HepG2 (cell line): ENCODE data around the gene PPP2R5C. TPM values are rescaled to one million over a fixed set of nuclear protein-coding genes. Genes with fewer than 3 reads are reported as not detected.
A peak's percentile ranks its signal among the peaks of the same experiment; 100 is the strongest.

ENCODE experiments used
- BCL6 ChIP-seq: IDR thresholded peaks from 2 replicates; pipeline ENCODE4 v1.6.1; 2016; ENCODE audit warnings: missing genetic modification reagents, missing compliant biosample characterization
- DNMT1 ChIP-seq: sonication (generic); formaldehyde crosslinking; IDR thresholded peaks from 2 replicates; pipeline ENCODE4 v1.5.1; 2020; ENCODE audit warnings: mild to moderate bottlenecking, missing genetic modification reagents
- HIVEP1 ChIP-seq: sonication (generic); formaldehyde crosslinking; IDR thresholded peaks from 2 replicates; pipeline ENCODE4 v1.4.0; 2020; ENCODE audit warnings: mild to moderate bottlenecking, missing genetic modification reagents
- HOXA5 ChIP-seq: sonication (generic); formaldehyde crosslinking; IDR thresholded peaks from 2 replicates; pipeline ENCODE4 v1.4.0; 2020; ENCODE audit warnings: missing genetic modification reagents
- MEIS2 ChIP-seq: sonication (generic); formaldehyde crosslinking; IDR thresholded peaks from 2 replicates; pipeline ENCODE4 v1.9.0; 2021; ENCODE audit warnings: mild to moderate bottlenecking, missing genetic modification reagents
- MXD1 ChIP-seq: sonication (generic); formaldehyde crosslinking; IDR thresholded peaks from 2 replicates; pipeline ENCODE4 v1.4.0; 2020; ENCODE audit warnings: mild to moderate bottlenecking, missing genetic modification reagents
- NFKB2 ChIP-seq: sonication (generic); formaldehyde crosslinking; IDR thresholded peaks from 2 replicates; pipeline ENCODE4 v1.4.0; 2020; ENCODE audit warnings: missing genetic modification reagents, borderline replicate concordance
- NFRKB ChIP-seq: fragments of 450-650 bp; IDR thresholded peaks from 2 replicates; pipeline ENCODE4 v1.6.1; 2017
- NR3C1 ChIP-seq: sonication (generic); formaldehyde crosslinking; IDR thresholded peaks from 2 replicates; pipeline ENCODE4 v1.4.0; 2020; ENCODE audit warnings: missing genetic modification reagents
- POLR2G ChIP-seq: fragments of 200-400 bp; formaldehyde crosslinking; IDR thresholded peaks from 2 replicates; pipeline ENCODE4 v1.6.1; 2018; ENCODE audit warnings: mild to moderate bottlenecking, low read depth, low read length, moderate library complexity
- SNAPC2 ChIP-seq: sonication (generic); formaldehyde crosslinking; IDR thresholded peaks from 2 replicates; pipeline ENCODE4 v1.8.1; 2022; ENCODE audit warnings: mild to moderate bottlenecking, missing genetic modification reagents
- SOX6 ChIP-seq, 2 experiments: fragments of 450-650 bp in 1 of 2; sonication (generic) in 1 of 2; formaldehyde crosslinking in 1 of 2; IDR thresholded peaks; 2 replicates each; pipeline versions ENCODE4 v1.4.0 to v1.6.1; 2017 to 2020; ENCODE audit warnings: antibody characterized with exemption in 1 of 2, mild to moderate bottlenecking in 1 of 2, missing genetic modification reagents in 1 of 2
- TMF1 ChIP-seq: sonication (generic); formaldehyde crosslinking; IDR thresholded peaks from 2 replicates; pipeline ENCODE4 v1.8.1; 2022; ENCODE audit warnings: low read depth, missing genetic modification reagents
- ZMAT3 ChIP-seq: sonication (generic); formaldehyde crosslinking; conservative IDR thresholded peaks from 2 replicates; pipeline ENCODE4 v1.7.0; 2021; ENCODE audit warnings: missing genetic modification reagents
- ZNF18 ChIP-seq: sonication (generic); formaldehyde crosslinking; IDR thresholded peaks from 2 replicates; pipeline ENCODE4 v1.8.0; 2022; ENCODE audit warnings: mild to moderate bottlenecking, missing genetic modification reagents; ENCODE audit not compliant: insufficient replicate concordance
- ZNF224 ChIP-seq: sonication (generic); formaldehyde crosslinking; IDR thresholded peaks from 2 replicates; pipeline ENCODE4 v1.5.0; 2020; ENCODE audit warnings: mild to moderate bottlenecking, missing genetic modification reagents
- ZNF264 ChIP-seq: sonication (generic); formaldehyde crosslinking; IDR thresholded peaks from 2 replicates; pipeline ENCODE4 v1.4.0; 2020; ENCODE audit warnings: missing genetic modification reagents
- ZNF451 ChIP-seq: sonication (generic); formaldehyde crosslinking; IDR thresholded peaks from 2 replicates; pipeline ENCODE4 v1.5.0; 2020; ENCODE audit warnings: mild to moderate bottlenecking, missing genetic modification reagents
- ZNF510 ChIP-seq: sonication (generic); formaldehyde crosslinking; IDR thresholded peaks from 2 replicates; pipeline ENCODE4 v1.4.0; 2020; ENCODE audit warnings: low read depth, mild to moderate bottlenecking, missing genetic modification reagents
- ZNF589 ChIP-seq: sonication (generic); formaldehyde crosslinking; conservative IDR thresholded peaks from 2 replicates; pipeline ENCODE4 v1.8.0; 2022; ENCODE audit warnings: mild to moderate bottlenecking, moderate library complexity, missing genetic modification reagents
- ZNF670 ChIP-seq: sonication (generic); formaldehyde crosslinking; IDR thresholded peaks from 2 replicates; pipeline ENCODE4 v1.8.0; 2022; ENCODE audit warnings: mild to moderate bottlenecking, missing genetic modification reagents, borderline replicate concordance
- ZNF709 ChIP-seq: sonication (generic); formaldehyde crosslinking; IDR thresholded peaks from 2 replicates; pipeline ENCODE4 v1.5.0; 2020; ENCODE audit warnings: mild to moderate bottlenecking, missing genetic modification reagents
- ZNF891 ChIP-seq: sonication (generic); formaldehyde crosslinking; IDR thresholded peaks from 2 replicates; pipeline ENCODE4 v1.5.0; 2020; ENCODE audit warnings: mild to moderate bottlenecking, missing genetic modification reagents
- ZSCAN31 ChIP-seq: sonication (generic); formaldehyde crosslinking; IDR thresholded peaks from 2 replicates; pipeline ENCODE4 v1.5.0; 2020; ENCODE audit warnings: low read depth, mild to moderate bottlenecking, missing genetic modification reagents
- polyA plus RNA-seq, 8 experiments: library from polyadenylated mRNA; depleted of rRNA in 3 of 8; stranded (reverse) in 7 of 8; unstranded in 1 of 8; fragments of >200 nt; fragmentation: Illumina TruSeq in 4 of 8; extraction: Trizol in 4 of 8; gene quantifications; 2 replicates each; pipeline versions ENCODE4 v1.2.1 to v1.2.3, GENCODE V29; 2011 to 2016; ENCODE audit warnings: low read depth in 4 of 8, missing spikeins in 1 of 8, mixed read lengths in 1 of 8; ENCODE audit not compliant: insufficient read depth in 1 of 8
- total RNA-seq, 5 experiments: library from RNA; depleted of rRNA; stranded (reverse); fragments of >200 nt; fragmentation: Illumina TruSeq; extraction: Trizol; gene quantifications; 2 replicates each; pipeline ENCODE4 v1.2.3, GENCODE V29; 2016; ENCODE audit warnings: low read depth in 1 of 5
- TF ChIP-seq, protein P1 (sequence below): sonication (generic); formaldehyde crosslinking; IDR thresholded peaks from 2 replicates; pipeline ENCODE4 v1.4.0; 2020; ENCODE audit warnings: missing genetic modification reagents
- TF ChIP-seq, protein P2 (sequence below): IDR thresholded peaks from 2 replicates; pipeline ENCODE4 v1.6.1; 2016; ENCODE audit warnings: missing compliant biosample characterization, missing genetic modification reagents, borderline replicate concordance

The PPP2R5C gene
- total and polyA plus RNA-seq, 2 of the 13 experiments (the other 11 are each of a cell fraction or from before 2014, with no cell fraction given), result 74.3 to 78.5 TPM

DNA sequence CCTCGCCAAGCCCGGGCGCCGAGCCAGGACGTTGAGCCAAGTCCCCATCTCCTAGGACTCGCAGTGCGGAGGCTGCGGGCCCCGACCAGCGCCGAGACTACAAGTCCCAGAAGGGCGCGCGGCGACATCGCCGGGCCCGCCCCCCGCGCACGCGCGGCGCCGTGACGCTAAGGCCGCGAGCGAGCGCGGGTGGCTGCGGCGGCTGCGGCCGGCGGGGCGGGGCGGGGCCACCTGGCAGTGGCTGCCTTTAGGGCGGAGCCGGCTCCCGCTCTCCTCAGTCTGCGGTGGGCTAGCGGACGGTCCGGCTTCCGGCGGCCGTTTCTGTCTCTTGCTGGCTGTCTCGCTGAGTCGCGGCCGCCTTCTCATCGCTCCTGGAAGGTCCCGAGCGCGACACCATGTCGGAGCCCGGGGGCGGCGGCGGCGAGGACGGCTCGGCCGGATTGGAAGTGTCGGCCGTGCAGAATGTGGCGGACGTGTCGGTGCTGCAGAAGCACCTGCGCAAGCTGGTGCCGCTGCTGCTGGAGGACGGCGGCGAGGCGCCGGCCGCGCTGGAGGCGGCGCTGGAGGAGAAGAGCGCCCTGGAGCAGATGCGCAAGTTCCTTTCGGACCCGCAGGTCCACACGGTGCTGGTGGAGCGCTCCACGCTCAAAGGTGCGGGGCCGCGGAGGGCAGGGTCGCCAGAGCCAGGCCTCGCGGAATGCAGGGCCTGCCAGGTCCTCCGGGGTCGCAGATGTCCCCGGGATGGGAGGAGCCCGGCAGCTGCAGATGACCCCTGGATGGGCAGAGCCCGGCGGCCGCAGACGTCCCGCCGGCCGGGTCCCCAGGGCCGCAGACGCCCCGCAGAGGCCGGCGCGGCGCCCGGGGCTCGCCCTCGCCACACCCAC lies 203.0 kb downstream of the PPP2R5C start, which contains the start of gene DYNC1H1 (continued):
- TF ChIP-seq ZNF510 (CRISPR knock-in tag), result peak; percentile 37; the same call in 1 of the 2 replicates
- TF ChIP-seq NFKB2 (CRISPR knock-in tag), result peak; percentile 85
- peak; percentile 78; the same call in 1 of the 2 replicates for TF ChIP-seq HOXA5
- TF ChIP-seq MEIS2 (CRISPR knock-in tag), result 0 out of 2 replicates have a peak, but pooled peaks have one; percentile 1
- peak; percentile 88; the same call in 1 of the 2 replicates for TF ChIP-seq TMF1 (CRISPR knock-in tag)
- TF ChIP-seq ZNF891, result peak; percentile 90
- TF ChIP-seq ZNF451 (CRISPR knock-in tag), result peak; percentile 73; the same call in 1 of the 2 replicates
- peak; percentile 76; the same call in 1 of the 2 replicates for TF ChIP-seq ZNF709 (CRISPR knock-in tag)
- 0 out of 2 replicates have a peak, but pooled peaks have one; percentile 21 for TF ChIP-seq ZNF264
- TF ChIP-seq SNAPC2 (CRISPR knock-in tag), result 0 out of 2 replicates have a peak, but pooled peaks have one; percentile 40
- TF ChIP-seq ZNF224 (CRISPR knock-in tag), result peak; percentile 92
- TF ChIP-seq NFRKB, result no peak
- TF ChIP-seq, protein P1, sequence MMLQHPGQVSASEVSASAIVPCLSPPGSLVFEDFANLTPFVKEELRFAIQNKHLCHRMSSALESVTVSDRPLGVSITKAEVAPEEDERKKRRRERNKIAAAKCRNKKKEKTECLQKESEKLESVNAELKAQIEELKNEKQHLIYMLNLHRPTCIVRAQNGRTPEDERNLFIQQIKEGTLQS (CRISPR knock-in tag), result peak; percentile 9
- peak; percentile 88; the same call in 1 of the 2 replicates for TF ChIP-seq MXD1 (CRISPR knock-in tag)
- peak; percentile 93 for TF ChIP-seq ZNF18
- peak; percentile 24; the same call in 1 of the 2 replicates for TF ChIP-seq DNMT1
- peak; percentile 63 for TF ChIP-seq HIVEP1 (CRISPR knock-in tag)
- TF ChIP-seq POLR2G, result peak; percentile 96
- TF ChIP-seq ZMAT3, result peak; percentile 51
- TF ChIP-seq, protein P2, sequence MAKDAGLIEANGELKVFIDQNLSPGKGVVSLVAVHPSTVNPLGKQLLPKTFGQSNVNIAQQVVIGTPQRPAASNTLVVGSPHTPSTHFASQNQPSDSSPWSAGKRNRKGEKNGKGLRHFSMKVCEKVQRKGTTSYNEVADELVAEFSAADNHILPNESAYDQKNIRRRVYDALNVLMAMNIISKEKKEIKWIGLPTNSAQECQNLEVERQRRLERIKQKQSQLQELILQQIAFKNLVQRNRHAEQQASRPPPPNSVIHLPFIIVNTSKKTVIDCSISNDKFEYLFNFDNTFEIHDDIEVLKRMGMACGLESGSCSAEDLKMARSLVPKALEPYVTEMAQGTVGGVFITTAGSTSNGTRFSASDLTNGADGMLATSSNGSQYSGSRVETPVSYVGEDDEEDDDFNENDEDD (CRISPR knock-in tag), result peak; percentile 35; the same call in 1 of the 2 replicates
- TF ChIP-seq NR3C1 (CRISPR knock-in tag), result no peak
- peak; percentile 44; the same call in 1 of the 2 replicates for TF ChIP-seq ZSCAN31 (CRISPR knock-in tag)
- no peak; the same call in 1 of the 2 replicates for TF ChIP-seq ZNF670 (CRISPR knock-in tag)
- TF ChIP-seq ZNF589 (CRISPR knock-in tag), result 0 out of 2 replicates have a peak, but pooled peaks have one; percentile 57
- TF ChIP-seq BCL6 (CRISPR knock-in tag), result no peak
- TF ChIP-seq SOX6 (IDR thresholded peaks at IDR 0.05), result no peak
- peak; percentile 47 for TF ChIP-seq SOX6 (CRISPR knock-in tag; IDR thresholded peaks at IDR 0.05)
